Measurements from ENCODE around the gene KYAT1. TPM values are rescaled to one million over a fixed set of nuclear protein-coding genes. Genes with fewer than 3 reads are reported as not detected.
A peak's percentile ranks its signal among the peaks of the same experiment; 100 is the strongest.

KYAT1 gene
- total and polyA plus RNA-seq, 2 of the 13 experiments (the other 11 are each of a cell fraction or from before 2014, with no cell fraction given): 9.2 to 46.5 TPM

GRCh38 chr9:128882677-128883603, 1.2 kb upstream of the KYAT1 start:
- Histone ChIP-seq H3K27ac (ENCODE audit: extremely low read length, insufficient read depth, low read length) (peak overlapping the region; percentile 93), H3K4me1 (ENCODE audit: insufficient read depth, low read length) (peaks cover 49% of the 10 kb centered on the region), H3K9me3 (ENCODE audit: low read length) (no peaks in the 10 kb centered on the region), H3K27me3 (ENCODE audit: control insufficient read depth in 1 of 2, insufficient read depth in 2 of 2, low read length in 2 of 2) (no peaks in the 10 kb centered on the region; a peak in 1 of 5 replicates), H2AFZ (ENCODE audit: low read length) (no peak overlapping the region), H4K20me1 (ENCODE audit: insufficient read depth, low read length) (no peaks in the 10 kb centered on the region), H3K79me2 (ENCODE audit: insufficient read depth, low read length) (peaks cover 74% of the 10 kb centered on the region), H3K4me2 (ENCODE audit: low read depth, low read length) (peak overlapping the region; percentile 94), H3K36me3 (replicated peaks in 1 of 2; ENCODE audit: control insufficient read depth in 1 of 2, insufficient read depth in 2 of 2, low read length in 2 of 2) (peaks cover 1 to 25% of the 10 kb centered on the region in 2 experiments; a peak in 4 of 5 replicates), H3K4me3 (replicated peaks in 1 of 3; ENCODE audit: insufficient read depth in 1 of 3, low read depth in 2 of 3, low read length in 3 of 3) (peak overlapping the region; percentile 88 to 96 (median 94)), H3K9ac (ENCODE audit: insufficient read depth, low read depth, low read length) (peak overlapping the region; percentile 93)
- ChIA-PET POLR2A (interaction anchor here (0.8 to 1.1 kb wide), 5 partner anchors 30 to 121 kb away, joined by 3 to 5 read pairs (median 3); partner anchors contain the start of gene ENDOG), CTCF (ENCODE audit: low intra/inter-chr PET ratio, low total read pairs) (interaction anchor here (1.0 kb wide), 1 partner anchor 45 kb away, joined by 3 read pairs; no protein-coding TSS in a partner anchor)
- BruUV-seq (replicated peaks): no TSS peak
- WGBS (ENCODE audit: low lambda C conversion rate): under 1% methylated on average over 13 of the region's 19 CpGs
- intact Hi-C loops (cut with micrococcal nuclease; ENCODE audit: unreplicated experiment): loop anchor here (1.0 kb wide), 1 partner anchor 45 kb away; no protein-coding TSS in a partner anchor
- peak; percentile 19 for ATAC-seq
- in situ Hi-C loops (cut with HindIII; ENCODE audit: extremely low pct_ligation_motif_present, low pct_unique_long_range_greater_than_20kb): loop anchor here (5.0 kb wide), 1 partner anchor 39 kb away; the partner anchor contains the start of gene PHYHD1
- DNase-seq (ENCODE audit: low spot score): peak; percentile 31
- FAIRE-seq: peak; percentile 52
- no peak for TF ChIP-seq ZGPAT (CRISPR knock-in tag; IDR thresholded peaks at IDR 0.05)
- TF ChIP-seq ZNF564 (CRISPR knock-in tag; IDR thresholded peaks at IDR 0.05): no peak
- TF ChIP-seq FOXA3 (CRISPR knock-in tag; IDR thresholded peaks at IDR 0.05): no peak
- TF ChIP-seq MYC (CRISPR knock-in tag; IDR thresholded peaks at IDR 0.05; ENCODE audit: borderline replicate concordance): no peak
- no peak for TF ChIP-seq ZC3H4 (CRISPR knock-in tag; IDR thresholded peaks at IDR 0.05; ENCODE audit: borderline replicate concordance)
- no peak; the same call in 1 of the 2 replicates for TF ChIP-seq TRAFD1 (CRISPR knock-in tag; IDR thresholded peaks at IDR 0.05; ENCODE audit: borderline replicate concordance)
- TF ChIP-seq HOXA9 (CRISPR knock-in tag; IDR thresholded peaks at IDR 0.05; ENCODE audit: borderline replicate concordance): no peak
- no peak for TF ChIP-seq ZNF30 (CRISPR knock-in tag; IDR thresholded peaks at IDR 0.05)
- no peak for TF ChIP-seq TEAD3 (CRISPR knock-in tag; optimal IDR thresholded peaks at IDR 0.05; ENCODE audit: borderline replicate concordance)
- TF ChIP-seq SMAD1 (CRISPR knock-in tag; IDR thresholded peaks at IDR 0.05; ENCODE audit: borderline replicate concordance, low read depth): no peak
- TF ChIP-seq ZNF652 (CRISPR knock-in tag; IDR thresholded peaks at IDR 0.05; ENCODE audit: borderline replicate concordance, low read depth): peak; percentile 67; the same call in 1 of the 2 replicates
- TF ChIP-seq HNF4G (IDR thresholded peaks at IDR 0.05; ENCODE audit: borderline replicate concordance, low read depth, low read length): no peak
- TF ChIP-seq HNF4G (CRISPR knock-in tag; IDR thresholded peaks at IDR 0.05; ENCODE audit: borderline replicate concordance, low read depth): peak; percentile 18; the same call in 1 of the 2 replicates
- no peak for TF ChIP-seq IKZF1 (IDR thresholded peaks at IDR 0.05)
- no peak for TF ChIP-seq ZNF230 (CRISPR knock-in tag; IDR thresholded peaks at IDR 0.05)
- TF ChIP-seq RFXANK (CRISPR knock-in tag; IDR thresholded peaks at IDR 0.05): no peak
- no peak for TF ChIP-seq AGO2 (optimal IDR thresholded peaks at IDR 0.05; ENCODE audit: low read depth, low read length)
- TF ChIP-seq ZKSCAN1 (IDR thresholded peaks at IDR 0.05; ENCODE audit: low read length): no peak
- TF ChIP-seq ZNF44 (CRISPR knock-in tag; IDR thresholded peaks at IDR 0.05): no peak
- no peak for TF ChIP-seq ZNF496 (CRISPR knock-in tag; IDR thresholded peaks at IDR 0.05; ENCODE audit: insufficient replicate concordance)
